Astrocyte of the spinal cord (primary cell): Measurements from ENCODE around the gene RFC2.

Source experiments
- DNase-seq: peaks from one replicate; pipeline ENCODE4 v3.0.0; 2011; ENCODE audit warnings: low read depth, low spot score
- H3K4me3 ChIP-seq: 2 replicates; pipeline ENCODE4 v1.5.1; 2011; ENCODE audit warnings: low read depth, mild to moderate bottlenecking, low read length, moderate library complexity
- CTCF ChIP-seq: IDR thresholded peaks from 2 replicates; pipeline ENCODE4 v1.5.1; 2012; ENCODE audit warnings: low read depth, mild to moderate bottlenecking, low read length, inconsistent platforms
- in situ Hi-C: cut with HindIII; loops from 2 replicates; pipeline ENCODE4 v1.10.0; 2017; ENCODE audit warnings: low sequenced_read_pairs

Gene RFC2

GRCh38 chr7:74246497-74246896, 7.7 kb downstream of the RFC2 start:
- no peak for DNase-seq
- no peak for TF ChIP-seq CTCF
- no peak overlapping the region for H3K4me3 ChIP-seq
- in situ Hi-C loops: no loop called here

GRCh38 chr7:74242122-74242443, 12.1 kb downstream of the RFC2 start:
- DNase-seq: no peak
- TF ChIP-seq CTCF: no peak
- in situ Hi-C loops: no loop called here
- H3K4me3 ChIP-seq: no peak overlapping the region

GRCh38 chr7:74240482-74240881, 13.7 kb downstream of the RFC2 start:
- DNase-seq: no peak
- in situ Hi-C loops: no loop called here
- no peak overlapping the region for H3K4me3 ChIP-seq
- no peak for TF ChIP-seq CTCF

GRCh38 chr7:74236284-74236683, 17.9 kb downstream of the RFC2 start:
- no peak for DNase-seq
- TF ChIP-seq CTCF: no peak
- no peak overlapping the region for H3K4me3 ChIP-seq
- in situ Hi-C loops: no loop called here

GRCh38 chr7:74235518-74236268, 18.5 kb downstream of the RFC2 start:
- TF ChIP-seq CTCF: no peak
- in situ Hi-C loops: no loop called here

GRCh38 chr7:74233655-74234285, 20.4 kb downstream of the RFC2 start:
- in situ Hi-C loops: no loop called here
- peak; percentile 9 for DNase-seq
- no peak overlapping the region for H3K4me3 ChIP-seq
- no peak for TF ChIP-seq CTCF

More at GRCh38 chr7:74235518-74236268, 18.5 kb downstream of the RFC2 start:
- no peak for DNase-seq
- H3K4me3 ChIP-seq: no peak overlapping the region
